Peyer's patch (tissue), 4 donors: Measurements from ENCODE around the gene TPRN. TPM values are rescaled to one million over a fixed set of nuclear protein-coding genes. Genes with fewer than 3 reads are reported as not detected.
"Not testable (repeated sequence)": the region's sequence is repeated elsewhere in the genome, so short reads cannot be mapped to it uniquely, and the experiment has no call there.

Source experiments
- DNase-seq, 3 donors: peaks; one replicate each; pipeline ENCODE4 v3.0.0-alpha.2; 2017 to 2019
- H3K27ac ChIP-seq, 4 donors: fragments of 200-600 bp; sonication (generic); one replicate each; pipeline ENCODE4 v1.5.1; 2016 to 2019
- H3K27me3 ChIP-seq, 2 donors: fragments of 200-600 bp; sonication (generic); one replicate each; pipeline ENCODE4 v1.5.1; 2019
- H3K36me3 ChIP-seq, 3 donors: fragments of 200-600 bp; sonication (generic); one replicate each; pipeline ENCODE4 v1.5.1; 2016 to 2019
- H3K4me1 ChIP-seq, 4 donors: fragments of 200-600 bp; sonication (generic); one replicate each; pipeline ENCODE4 v1.5.1; 2016 to 2019
- H3K4me3 ChIP-seq, 4 donors: fragments of 200-600 bp; sonication (generic); 1 replicate in 3 of 4; 2 replicates in 1 of 4; pipeline ENCODE4 v1.5.1; 2016 to 2019; ENCODE audit warnings: mild to moderate bottlenecking in 1 of 4
- H3K9me3 ChIP-seq, 4 donors: fragments of 200-600 bp; sonication (generic); one replicate each; pipeline ENCODE4 v1.5.1; 2016 to 2019; ENCODE audit warnings: mild to moderate bottlenecking in 1 of 4
- CTCF ChIP-seq, 6 experiments: fragments of 450-650 bp in 4 of 6; fragments of 200-600 bp in 2 of 6; sonication (generic) in 1 of 6; IDR thresholded peaks; one replicate each; pipeline ENCODE4 v1.5.1; 2017 to 2019; ENCODE audit warnings: antibody characterized with exemption in 6 of 6, mild to moderate bottlenecking in 3 of 6, moderate library complexity in 1 of 6
- POLR2A ChIP-seq, 2 donors: fragments of 450-650 bp; IDR thresholded peaks; one replicate each; pipeline ENCODE4 v1.5.1; 2017; ENCODE audit warnings: antibody characterized with exemption in 2 of 2, mild to moderate bottlenecking in 2 of 2, moderate library complexity in 2 of 2
- total RNA-seq, 4 donors: library from RNA; depleted of rRNA; stranded (reverse); fragments of >200 nt; gene quantifications; one replicate each; pipeline ENCODE4 v1.1.0, GENCODE V29; 2016

The TPRN gene
- total RNA-seq, 4 donors from 2014 or later = 28.1 to 167 (median 130) TPM

- peaks cover 0 to 19% (median 0%) of the 10 kb centered on the region in 3 donors for H3K36me3 ChIP-seq
- peak; percentile 98 to 99 (median 98) for DNase-seq
- TF ChIP-seq CTCF (IDR thresholded peaks at IDR 0.05) (peak in 3 of 6 experiments; percentile 8 to 20 (median 15)), POLR2A (IDR thresholded peaks at IDR 0.05) (peak; percentile 100)
- H3K4me1 ChIP-seq = peaks cover 8 to 61% (median 12%) of the 10 kb centered on the region in 4 donors
- peak within 1 kb of the TSS; percentile 80 to 99 (median 86) for H3K4me3 ChIP-seq
- H3K27ac ChIP-seq = peak within 1 kb of the TSS; percentile 95 to 100 (median 100)
- H3K9me3 ChIP-seq = no peaks in the 10 kb centered on the region
- no peaks in the 10 kb centered on the region for H3K27me3 ChIP-seq
Measured at GRCh38 chr9:137240841-137241489, 40.4 kb upstream of the TPRN start, which contains the start of gene TUBB4B. Gene TUBB4B (plus strand): TSS chr9:137241287. CDS start chr9:137241361, 74 bp downstream.

DNA sequence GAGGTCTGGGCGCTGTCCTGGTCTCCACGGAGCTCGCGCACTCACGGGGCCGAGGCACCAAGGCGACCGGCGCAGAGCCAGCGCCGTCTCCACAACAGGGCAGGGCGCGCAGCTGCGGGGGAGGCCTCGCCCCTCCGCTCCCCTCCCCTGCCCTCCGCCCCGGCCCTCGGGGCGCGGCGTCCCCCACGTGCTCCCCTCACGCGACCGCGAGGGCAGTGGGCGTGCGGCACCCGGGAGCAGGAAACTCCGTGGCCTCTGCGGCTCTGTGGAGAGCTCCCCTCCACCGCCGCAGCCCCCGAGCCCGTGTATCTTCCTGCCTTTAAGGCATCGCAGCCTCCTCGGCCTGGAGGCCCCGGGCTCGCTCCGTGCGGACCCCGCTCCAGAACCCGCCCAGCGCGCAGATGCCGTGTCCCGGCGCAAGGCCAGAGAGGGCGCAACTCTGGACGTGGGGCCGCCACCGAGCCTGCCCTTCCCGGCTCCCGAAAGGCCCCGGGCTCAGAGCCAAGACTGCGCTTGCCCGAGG lies 39.8 kb upstream of the TPRN start:
- no peaks in the 10 kb centered on the region for H3K27me3 ChIP-seq
- peak overlapping the region; percentile 87 to 100 (median 100) for H3K27ac ChIP-seq
- H3K4me1 ChIP-seq = peaks cover 8 to 67% (median 17%) of the 10 kb centered on the region in 4 donors
- TF ChIP-seq POLR2A (IDR thresholded peaks at IDR 0.05) (peak; percentile 40 to 52), CTCF (IDR thresholded peaks at IDR 0.05) (peak in 1 of 6 experiments; percentile 16)
- DNase-seq = peak; percentile 63 to 88 (median 83)
- no peaks in the 10 kb centered on the region for H3K9me3 ChIP-seq
- H3K36me3 ChIP-seq = peaks cover 0 to 19% (median 0%) of the 10 kb centered on the region in 3 donors
- H3K4me3 ChIP-seq = peak overlapping the region; percentile 58 to 80 (median 74)

GRCh38 chr9:137239541-137240200 lies 39.1 kb upstream of the TPRN start:
- H3K36me3 ChIP-seq = peaks cover 0 to 19% (median 0%) of the 10 kb centered on the region in 3 donors
- H3K27me3 ChIP-seq, DNase-seq, H3K9me3 ChIP-seq: not testable (repeated sequence)
- peak overlapping the region; percentile 58 to 80 (median 74) for H3K4me3 ChIP-seq
- peak overlapping the region; percentile 87 to 100 (median 100) for H3K27ac ChIP-seq
- H3K4me1 ChIP-seq = peaks cover 8 to 67% (median 20%) of the 10 kb centered on the region in 4 donors

GRCh38 chr9:137237759-137238726 lies 37.5 kb upstream of the TPRN start:
- DNase-seq = peak in 1 of 3 donors; percentile 83
- Histone ChIP-seq H3K4me1 (peaks cover 8 to 61% (median 24%) of the 10 kb centered on the region in 4 donors), H3K27ac (peak overlapping the region in 3 of 4 donors; percentile 18 to 77 (median 65)), H3K9me3 (peaks cover 0 to 1% (median 0%) of the 10 kb centered on the region in 4 donors), H3K27me3 (peaks cover 0 to 3% of the 10 kb centered on the region in 2 donors), H3K4me3 (no peak overlapping the region), H3K36me3 (peaks cover 0 to 12% (median 0%) of the 10 kb centered on the region in 3 donors)
- peak in 1 of 2 donors; percentile 51 for TF ChIP-seq POLR2A (IDR thresholded peaks at IDR 0.05)
- no peak for TF ChIP-seq CTCF (IDR thresholded peaks at IDR 0.05)

GRCh38 chr9:137236936-137237421 lies 36.4 kb upstream of the TPRN start:
- Histone ChIP-seq H3K27me3 (peaks cover 0 to 4% of the 10 kb centered on the region in 2 donors), H3K36me3 (peaks cover 0 to 2% (median 0%) of the 10 kb centered on the region in 3 donors), H3K4me1 (peaks cover 8 to 60% (median 24%) of the 10 kb centered on the region in 4 donors), H3K27ac (peak overlapping the region in 2 of 4 donors; percentile 31 to 77), H3K9me3 (peaks cover 0 to 4% (median 0%) of the 10 kb centered on the region in 4 donors), H3K4me3 (peak overlapping the region in 2 of 4 donors; percentile 21 to 28)
- TF ChIP-seq POLR2A (IDR thresholded peaks at IDR 0.05) (no peak), CTCF (IDR thresholded peaks at IDR 0.05) (no peak)
- no peak for DNase-seq
